GM21526 (cell line): Measurements from ENCODE around the gene PCDHGA1.
A peak's percentile ranks its signal among the peaks of the same experiment; 100 is the strongest.

ENCODE experiments used
- ATAC-seq: cut with Tn5 transposase; IDR thresholded peaks from one replicate; pipeline ENCODE4 v1.9.1; 2021; ENCODE audit warnings: moderate library complexity; ENCODE audit not compliant: unreplicated experiment, low FRiP score

Gene PCDHGA1

DNA sequence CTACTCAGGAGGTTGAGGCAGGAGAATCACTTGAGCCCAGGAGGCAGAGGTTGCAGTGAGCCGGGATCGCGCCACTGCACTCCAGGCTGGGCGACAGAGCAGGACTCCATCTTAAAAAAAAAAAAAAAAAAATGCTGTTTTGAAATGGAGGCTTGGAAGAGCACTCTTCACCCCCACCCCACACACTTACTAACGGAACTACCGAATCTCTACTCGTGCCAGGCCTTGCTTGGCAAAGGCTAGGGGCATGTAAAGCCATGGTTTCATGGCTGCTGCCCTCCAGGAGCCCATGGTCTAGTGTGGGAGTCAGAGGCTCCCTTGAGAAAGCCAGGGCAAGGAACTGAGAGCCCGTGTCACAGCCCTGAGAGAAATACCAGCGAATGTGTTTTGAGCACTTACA is 179.8 kb downstream of the PCDHGA1 start:
- ATAC-seq, result no peak

DNA sequence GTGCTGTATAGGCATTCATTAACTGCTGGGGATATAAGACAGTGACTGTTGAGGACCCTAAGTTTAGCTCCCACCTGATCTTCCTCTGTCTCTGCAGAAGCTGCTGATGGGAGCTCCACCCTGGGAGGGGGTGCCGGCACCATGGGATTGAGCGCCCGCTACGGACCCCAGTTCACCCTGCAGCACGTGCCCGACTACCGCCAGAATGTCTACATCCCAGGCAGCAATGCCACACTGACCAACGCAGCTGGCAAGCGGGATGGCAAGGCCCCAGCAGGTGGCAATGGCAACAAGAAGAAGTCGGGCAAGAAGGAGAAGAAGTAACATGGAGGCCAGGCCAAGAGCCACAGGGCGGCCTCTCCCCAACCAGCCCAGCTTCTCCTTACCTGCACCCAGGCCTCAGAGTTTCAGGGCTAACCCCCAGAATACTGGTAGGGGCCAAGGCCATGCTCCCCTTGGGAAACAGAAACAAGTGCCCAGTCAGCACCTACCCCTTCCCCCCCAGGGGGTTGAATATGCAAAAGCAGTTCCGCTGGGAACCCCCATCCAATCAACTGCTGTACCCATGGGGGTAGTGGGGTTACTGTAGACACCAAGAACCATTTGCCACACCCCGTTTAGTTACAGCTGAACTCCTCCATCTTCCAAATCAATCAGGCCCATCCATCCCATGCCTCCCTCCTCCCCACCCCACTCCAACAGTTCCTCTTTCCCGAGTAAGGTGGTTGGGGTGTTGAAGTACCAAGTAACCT is 180.7 kb downstream of the PCDHGA1 start:
- peak; percentile 26 for ATAC-seq

DNA sequence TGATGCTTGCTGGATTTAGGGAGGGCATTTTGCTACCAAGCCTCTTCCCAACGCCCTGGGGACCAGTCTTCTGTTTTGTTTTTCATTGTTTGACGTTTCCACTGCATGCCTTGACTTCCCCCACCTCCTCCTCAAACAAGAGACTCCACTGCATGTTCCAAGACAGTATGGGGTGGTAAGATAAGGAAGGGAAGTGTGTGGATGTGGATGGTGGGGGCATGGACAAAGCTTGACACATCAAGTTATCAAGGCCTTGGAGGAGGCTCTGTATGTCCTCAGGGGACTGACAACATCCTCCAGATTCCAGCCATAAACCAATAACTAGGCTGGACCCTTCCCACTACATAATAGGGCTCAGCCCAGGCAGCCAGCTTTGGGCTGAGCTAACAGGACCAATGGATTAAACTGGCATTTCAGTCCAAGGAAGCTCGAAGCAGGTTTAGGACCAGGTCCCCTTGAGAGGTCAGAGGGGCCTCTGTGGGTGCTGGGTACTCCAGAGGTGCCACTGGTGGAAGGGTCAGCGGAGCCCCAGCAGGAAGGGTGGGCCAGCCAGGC is 181.5 kb downstream of the PCDHGA1 start:
- no peak for ATAC-seq

DNA sequence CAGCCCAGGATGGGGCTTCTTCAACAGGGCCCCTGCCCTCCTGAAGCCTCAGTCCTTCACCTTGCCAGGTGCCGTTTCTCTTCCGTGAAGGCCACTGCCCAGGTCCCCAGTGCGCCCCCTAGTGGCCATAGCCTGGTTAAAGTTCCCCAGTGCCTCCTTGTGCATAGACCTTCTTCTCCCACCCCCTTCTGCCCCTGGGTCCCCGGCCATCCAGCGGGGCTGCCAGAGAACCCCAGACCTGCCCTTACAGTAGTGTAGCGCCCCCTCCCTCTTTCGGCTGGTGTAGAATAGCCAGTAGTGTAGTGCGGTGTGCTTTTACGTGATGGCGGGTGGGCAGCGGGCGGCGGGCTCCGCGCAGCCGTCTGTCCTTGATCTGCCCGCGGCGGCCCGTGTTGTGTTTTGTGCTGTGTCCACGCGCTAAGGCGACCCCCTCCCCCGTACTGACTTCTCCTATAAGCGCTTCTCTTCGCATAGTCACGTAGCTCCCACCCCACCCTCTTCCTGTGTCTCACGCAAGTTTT is 182.1 kb downstream of the PCDHGA1 start:
- no peak for ATAC-seq

DNA sequence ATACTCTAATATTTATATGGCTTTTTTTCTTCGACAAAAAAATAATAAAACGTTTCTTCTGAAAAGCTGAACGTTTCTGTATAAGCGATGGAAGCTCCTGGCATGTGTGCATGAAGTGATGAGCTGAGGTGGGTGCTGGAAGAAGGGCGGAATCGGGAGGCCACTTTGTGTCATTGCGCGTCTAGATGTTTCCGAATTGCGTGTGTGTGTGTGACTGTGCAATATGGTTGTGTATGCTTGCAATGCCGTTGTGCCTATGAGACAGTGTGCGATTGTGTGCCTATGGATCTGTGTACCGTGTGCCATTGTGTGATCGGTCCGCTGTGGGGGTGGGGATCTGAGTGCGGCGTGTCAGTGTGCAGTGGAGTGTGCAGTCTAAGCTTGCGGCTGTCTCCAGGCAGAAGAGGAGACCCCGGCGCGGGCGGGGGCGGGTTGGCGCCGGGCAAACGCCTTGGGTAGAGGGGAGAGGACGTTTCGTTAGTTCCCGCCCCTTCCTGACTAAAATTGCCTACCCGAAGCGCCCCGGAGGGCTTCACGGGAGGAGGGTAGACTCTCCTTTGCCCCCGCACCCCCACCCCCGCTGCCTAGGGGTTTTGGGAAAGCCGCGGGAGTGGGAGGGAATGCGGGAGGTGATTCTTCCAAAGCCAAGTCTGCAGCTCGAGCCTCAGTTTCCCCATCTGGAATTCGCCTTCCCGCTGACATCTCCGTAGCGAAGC is 182.8 kb downstream of the PCDHGA1 start:
- no peak for ATAC-seq

DNA sequence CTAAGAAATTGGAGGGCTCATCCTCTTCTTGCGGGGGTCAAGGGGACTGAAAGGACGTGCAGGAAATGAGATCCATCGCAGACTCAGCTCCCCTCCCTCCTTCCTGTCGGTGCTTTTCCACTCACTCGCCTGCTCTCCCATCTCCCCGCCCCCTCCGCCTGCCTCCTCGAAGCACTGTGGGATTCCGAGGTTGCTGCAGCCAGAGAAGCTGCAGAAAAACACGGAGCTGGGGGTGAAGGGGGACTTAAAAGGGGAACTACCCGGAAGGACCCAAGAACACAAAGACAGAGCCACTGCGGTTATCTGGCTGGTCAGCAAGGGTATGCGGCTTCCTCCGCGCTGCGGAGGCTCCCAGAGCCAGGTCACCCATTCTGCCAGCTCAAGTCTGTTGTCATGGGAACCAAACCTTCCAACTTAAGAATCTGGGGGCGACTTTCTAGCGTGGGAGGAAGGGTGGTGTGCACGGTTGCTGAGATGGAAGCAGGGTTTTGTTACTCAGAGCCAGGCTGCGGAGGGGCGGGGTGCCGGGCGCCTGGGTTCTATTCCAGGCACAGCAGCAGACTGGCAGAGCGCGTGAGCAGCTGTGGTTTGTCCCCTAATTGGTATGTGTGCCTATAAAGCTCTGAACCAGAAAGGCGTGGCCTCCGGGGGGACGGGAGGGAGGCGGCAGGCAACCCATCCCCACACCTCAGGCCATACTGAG is 183.5 kb downstream of the PCDHGA1 start:
- peak; percentile 34 for ATAC-seq

DNA sequence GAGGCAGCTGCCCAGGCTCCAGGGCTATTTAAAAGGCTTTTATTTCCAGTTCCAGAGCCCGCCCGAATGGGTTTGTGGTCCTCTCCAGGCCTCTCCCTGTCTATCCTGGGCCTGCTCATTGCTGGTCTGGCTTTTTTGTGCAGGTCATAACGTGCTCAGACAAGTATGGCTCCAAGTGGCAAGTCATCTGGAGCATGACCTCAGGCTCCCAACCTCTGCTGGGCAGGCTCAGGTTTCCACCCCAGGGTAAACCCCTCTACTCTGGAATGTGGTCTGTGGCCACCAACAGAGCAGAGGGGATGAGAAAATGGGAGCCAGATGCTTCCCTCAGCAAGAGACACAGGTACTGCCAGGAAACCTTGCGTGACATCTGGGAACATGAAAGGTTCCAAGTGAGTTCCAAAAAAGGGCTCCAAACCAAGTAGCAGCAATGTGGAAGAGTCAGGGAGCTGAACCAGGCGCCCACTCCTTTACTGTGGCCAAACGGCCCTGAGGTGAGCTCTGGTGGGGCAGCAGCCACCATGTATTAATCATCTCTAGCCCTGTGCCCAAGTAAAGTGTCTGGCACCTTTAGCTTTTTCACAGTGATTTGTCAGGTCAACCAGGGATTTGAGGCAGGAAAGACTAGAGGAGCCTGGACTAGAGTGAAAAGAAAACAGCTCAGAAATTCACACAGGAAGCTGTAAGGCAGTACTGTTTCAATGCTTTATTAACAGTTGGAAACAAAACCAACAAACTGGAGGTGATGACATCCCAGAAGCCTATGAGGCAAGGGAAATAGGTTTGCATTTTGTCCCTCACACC is 184.2 kb downstream of the PCDHGA1 start:
- ATAC-seq, result peak; percentile 2

DNA sequence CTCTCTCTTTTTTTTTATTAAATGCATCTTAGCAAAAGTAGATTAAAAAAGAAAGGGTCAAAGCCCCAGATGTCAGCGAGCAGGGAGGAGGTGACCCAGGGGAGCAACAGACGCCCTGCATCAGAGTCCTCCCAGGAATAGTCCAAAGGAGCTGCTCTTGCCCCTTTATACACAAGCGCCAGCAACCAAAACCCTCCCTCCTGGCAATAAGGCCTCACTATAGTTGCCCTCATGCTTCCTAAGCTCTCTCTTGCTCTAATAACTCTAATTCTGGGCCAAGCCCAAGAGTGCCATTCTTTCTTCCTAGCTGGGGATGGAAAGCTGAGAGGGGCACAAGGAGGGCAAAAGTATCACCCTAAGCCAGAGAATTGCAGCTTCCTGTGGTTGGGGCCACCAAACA is 184.8 kb downstream of the PCDHGA1 start:
- no peak for ATAC-seq

DNA sequence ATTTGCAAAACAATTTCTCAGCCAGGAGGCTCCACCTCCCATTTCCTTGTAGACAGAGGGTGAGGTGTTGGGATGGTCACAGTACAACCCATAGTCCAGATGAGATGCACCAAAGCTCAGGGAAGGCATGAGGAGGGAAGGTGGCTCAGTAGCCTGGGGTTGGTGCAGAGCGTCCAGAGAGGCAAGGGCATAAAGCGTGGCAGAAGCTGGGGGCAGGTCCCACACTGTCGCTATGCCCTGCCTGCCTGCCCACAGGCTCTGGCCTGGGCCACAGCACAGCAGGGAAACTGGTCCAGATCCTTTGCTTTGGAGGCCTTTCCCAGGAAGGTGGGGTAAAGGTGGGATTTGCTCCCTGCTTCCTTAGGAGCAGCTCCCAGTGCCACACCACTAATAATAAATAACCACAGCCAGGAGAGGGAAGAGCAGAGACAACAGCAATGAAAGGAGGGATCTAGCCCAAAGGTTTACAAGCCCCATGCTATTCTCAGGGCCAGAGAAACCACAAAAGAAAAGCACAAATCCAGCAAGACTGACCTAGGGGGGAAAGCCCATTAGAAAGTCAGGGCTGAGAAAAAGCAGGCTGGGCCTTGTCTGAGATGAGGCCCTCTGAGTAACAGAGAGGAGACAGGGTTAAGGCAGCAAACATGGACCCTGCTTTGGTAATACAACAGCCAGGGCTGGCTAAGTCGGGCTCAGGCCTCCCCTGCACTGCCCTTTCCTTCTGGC is 185.8 kb downstream of the PCDHGA1 start:
- ATAC-seq, result no peak

DNA sequence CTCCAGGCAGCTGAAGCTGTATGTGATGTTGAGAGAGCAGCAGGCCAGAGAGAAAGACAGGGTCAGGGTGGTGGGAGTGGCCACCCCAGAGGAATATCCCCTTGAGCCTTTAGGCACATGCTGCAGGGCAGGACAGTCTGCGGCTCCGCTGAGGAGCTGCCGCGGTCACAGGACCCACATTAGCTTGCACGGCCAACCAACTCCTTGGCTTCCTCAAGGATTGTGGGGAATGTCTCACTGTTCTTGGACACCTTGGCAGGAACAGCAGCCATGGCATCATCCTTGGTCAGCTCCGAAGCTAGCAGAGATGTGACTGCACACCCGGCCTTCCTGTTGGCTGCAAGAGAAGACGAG is 186.3 kb downstream of the PCDHGA1 start:
- no peak for ATAC-seq

DNA sequence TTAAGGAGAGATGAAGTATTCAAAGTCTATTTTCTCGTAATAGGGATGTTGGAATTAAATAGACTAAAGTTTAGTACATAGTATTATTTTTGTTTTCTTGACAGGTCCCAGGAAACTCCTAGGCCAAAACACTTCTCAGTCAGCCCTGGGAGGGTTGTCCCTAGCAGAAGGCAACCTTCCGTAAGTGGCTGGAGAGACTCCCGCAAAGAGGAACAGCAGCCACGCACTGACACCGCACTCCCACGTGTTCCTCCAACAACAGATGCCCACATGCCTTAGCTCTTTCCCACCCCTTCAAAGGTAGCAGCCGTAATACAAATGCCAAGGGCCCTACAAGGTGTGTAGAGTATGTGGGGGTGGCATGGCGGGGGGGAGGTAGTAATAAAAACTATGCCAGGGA is 187.0 kb downstream of the PCDHGA1 start:
- ATAC-seq, result no peak

DNA sequence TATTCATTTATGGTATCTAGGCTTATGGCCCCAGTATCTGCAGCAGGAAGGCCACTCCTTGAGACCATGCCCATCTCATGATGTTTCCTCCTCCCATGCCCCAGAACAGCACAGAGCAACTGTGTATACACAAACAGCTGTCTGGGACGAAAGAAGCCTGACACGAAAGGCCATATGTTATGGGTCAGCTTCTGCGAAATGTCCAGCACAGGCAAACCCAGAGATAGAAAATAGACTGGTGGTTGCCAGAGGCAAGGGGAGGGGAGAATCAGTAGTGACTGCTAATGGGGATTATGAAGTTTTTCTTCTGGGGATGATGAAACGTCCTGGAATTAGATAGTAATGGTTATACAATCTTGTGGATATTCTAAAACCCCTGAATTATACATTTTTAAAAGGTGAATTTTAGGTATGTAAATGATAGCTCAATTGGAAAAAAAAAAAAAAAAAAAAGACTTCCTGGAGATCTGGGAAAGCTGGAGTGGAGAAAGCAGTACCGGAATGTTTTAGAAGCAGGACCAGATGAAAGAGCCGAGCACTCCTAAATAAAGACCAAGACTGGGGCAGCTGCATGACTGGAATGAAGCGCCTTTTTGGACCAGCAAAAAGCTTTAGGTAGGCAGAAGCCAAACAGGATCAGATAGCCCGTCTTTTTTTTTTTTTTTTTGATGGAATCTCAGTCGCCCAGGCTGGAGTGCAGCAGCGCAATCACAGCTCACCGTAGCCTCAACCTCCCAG is 187.7 kb downstream of the PCDHGA1 start:
- ATAC-seq, result no peak

DNA sequence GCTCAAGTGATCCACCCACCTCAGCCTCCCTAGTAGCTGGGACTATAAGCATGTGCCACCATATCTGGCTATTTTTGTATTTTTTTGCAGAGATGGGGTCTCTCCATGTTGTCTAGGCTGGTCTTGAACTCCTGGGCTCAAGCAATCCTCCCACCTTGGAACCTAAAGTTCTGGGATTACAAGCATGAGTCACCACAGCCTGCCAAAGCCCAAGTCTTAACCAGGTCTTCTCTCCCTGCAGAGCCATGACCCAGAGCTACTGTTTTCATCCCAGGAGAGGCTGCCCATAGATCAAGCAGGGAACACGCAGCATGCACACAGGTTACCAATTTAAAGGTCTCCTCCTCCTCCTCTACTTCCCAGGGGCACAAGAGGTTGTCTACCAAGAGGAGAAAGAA is 188.3 kb downstream of the PCDHGA1 start:
- ATAC-seq, result no peak

DNA sequence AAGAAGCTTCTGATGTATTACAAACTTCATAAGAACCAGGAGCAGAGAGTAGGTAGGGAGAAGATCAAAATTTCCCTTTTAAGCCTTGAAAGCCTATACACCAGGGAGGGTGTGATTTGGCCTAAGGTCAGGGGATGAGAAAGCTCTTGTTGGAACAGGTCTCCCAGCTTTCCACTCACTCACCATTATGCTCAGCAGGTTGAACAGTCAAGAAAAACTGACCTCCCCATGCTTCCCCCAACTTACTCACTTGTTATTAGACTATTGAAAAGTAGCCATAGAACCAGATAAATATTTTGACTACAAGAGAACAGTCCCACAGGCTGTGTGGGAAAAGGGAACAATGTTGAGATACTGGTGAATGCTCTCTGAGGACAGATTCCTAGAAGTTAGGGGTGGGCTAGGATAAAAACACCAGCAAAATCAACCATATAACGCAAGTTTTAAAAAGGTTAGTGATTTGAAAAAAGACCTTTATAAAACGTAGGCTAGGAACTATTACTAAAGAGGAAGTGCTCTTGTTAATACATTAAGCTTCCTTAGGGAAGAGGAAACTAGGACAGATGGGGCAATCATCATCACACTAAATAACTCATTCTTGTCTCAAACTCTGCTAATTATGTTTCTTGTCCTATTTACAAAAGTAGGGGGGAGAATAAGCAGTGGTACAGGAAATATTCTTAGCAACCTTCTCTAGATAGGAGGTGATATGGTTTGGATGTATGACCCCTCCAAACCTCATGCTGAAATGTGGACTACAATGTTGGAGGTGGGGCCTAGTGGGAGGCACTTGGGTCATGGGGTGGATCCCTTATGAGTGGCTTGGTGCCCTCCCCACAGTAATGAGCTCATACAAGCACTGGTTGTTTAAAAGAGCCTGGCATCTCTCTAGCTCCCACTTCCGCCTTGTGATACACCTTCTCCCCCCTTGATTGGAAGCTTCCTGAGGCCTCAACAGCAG is 189.6 kb downstream of the PCDHGA1 start:
- ATAC-seq, result no peak

DNA sequence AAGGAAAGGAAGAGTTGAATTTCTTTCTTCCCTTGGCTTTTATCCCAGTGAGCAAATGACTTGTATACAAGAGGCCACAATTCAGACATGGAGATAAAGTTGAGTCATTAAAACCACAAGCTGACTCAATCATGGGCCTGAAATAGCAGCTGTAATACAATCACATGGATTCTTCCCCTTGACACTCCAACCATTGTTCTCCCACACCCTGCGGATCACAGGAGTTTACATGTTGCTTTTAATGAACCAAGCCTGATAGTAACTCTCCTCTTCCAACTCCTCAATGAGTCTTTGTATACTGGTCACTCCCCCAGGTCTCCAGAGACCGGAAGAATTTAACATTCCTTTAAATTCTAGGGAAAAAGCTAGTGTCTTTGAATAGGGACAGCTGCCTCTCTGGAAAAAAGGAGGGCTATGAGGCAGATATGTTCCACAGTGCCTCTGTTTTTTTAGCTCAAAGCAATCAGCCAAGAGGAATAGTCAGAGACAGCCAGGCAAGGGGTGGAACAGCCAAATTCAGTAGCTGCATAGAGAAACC is 191.0 kb downstream of the PCDHGA1 start:
- ATAC-seq, result no peak

DNA sequence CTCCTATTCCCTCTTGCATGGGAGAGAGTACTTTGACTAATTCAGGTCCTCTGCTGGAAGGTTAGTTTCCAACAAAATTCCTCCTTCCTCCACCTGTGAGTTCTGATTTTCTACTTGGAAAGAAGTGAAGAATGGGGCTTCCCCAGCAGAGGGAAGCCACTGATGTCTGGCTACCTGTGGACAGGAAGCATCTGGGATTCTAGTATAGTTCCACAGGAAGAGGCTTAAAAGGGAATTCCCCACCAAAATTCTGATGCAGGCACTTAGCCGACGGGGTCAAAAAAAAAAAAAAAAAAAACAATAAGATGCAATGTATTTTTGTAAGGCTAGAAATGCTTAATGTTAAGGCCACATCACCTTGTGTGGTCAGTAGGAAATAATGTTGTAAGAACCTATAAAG is 192.0 kb downstream of the PCDHGA1 start:
- no peak for ATAC-seq

DNA sequence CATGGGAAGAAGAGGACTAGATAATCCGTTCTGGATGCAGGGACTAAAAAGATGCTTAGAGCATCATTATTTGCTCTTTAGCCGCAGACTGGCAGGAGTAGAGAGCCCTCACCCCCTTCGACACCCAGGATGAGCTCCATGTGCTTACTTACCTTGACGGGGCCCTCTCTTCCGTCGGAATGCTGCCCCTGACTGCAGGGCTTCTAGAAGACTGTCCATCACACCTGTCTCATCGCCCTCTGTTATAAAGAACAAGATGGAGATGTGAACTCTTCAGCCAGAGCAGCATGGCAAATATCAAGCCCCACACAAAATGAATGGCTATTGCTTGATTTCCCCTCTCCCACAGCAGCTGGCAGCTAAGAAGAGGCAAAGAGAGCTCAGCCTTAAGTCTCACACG is 193.7 kb downstream of the PCDHGA1 start:
- ATAC-seq, result no peak
